Natural killer cell (primary cell): ENCODE results near the gene CCDC12. TPM values are rescaled to one million over a fixed set of nuclear protein-coding genes. Genes with fewer than 3 reads are reported as not detected.
A peak's percentile ranks its signal among the peaks of the same experiment; 100 is the strongest.

Experiments used
- ATAC-seq, 3 donors: fragments of 150-1000 bp in 2 of 3; fragments of 200-7000 bp in 1 of 3; cut with Tn5 transposase; 1 replicate in 1 of 3; 2 replicates in 2 of 3; pipeline ENCODE4 v1.10.0; 2021; ENCODE audit warnings: mild to moderate bottlenecking in 2 of 3, moderate library complexity in 2 of 3
- DNase-seq, 2 donors: peaks; one replicate each; pipeline versions ENCODE4 v3.0.0 to v3.0.0-alpha.2; 2013 to 2021; ENCODE audit warnings: mixed read lengths in 1 of 2
- H3K27ac ChIP-seq: one replicate; pipeline ENCODE4 v1.5.1; 2013; ENCODE audit warnings: mild to moderate bottlenecking, low read length
- H3K27me3 ChIP-seq: one replicate; pipeline ENCODE4 v1.6.1; 2013; ENCODE audit warnings: low read length; ENCODE audit not compliant: control insufficient read depth, insufficient read depth
- H3K36me3 ChIP-seq: one replicate; pipeline ENCODE4 v1.6.1; 2013; ENCODE audit warnings: low read length; ENCODE audit not compliant: control insufficient read depth, insufficient read depth
- H3K4me1 ChIP-seq: one replicate; pipeline ENCODE4 v1.6.1; 2013; ENCODE audit warnings: low read length; ENCODE audit not compliant: control insufficient read depth, insufficient read depth
- H3K4me3 ChIP-seq: one replicate; pipeline ENCODE4 v1.5.1; 2013; ENCODE audit warnings: low read length
- H3K9me3 ChIP-seq: one replicate; pipeline ENCODE4 v1.6.1; 2013; ENCODE audit warnings: low read length; ENCODE audit not compliant: control insufficient read depth, insufficient read depth
- H3K27ac Mint-ChIP-seq, 2 donors: one replicate each; pipeline ENCODE4 v1.8.0; 2022; ENCODE audit warnings: mild to moderate bottlenecking in 2 of 2, mixed read lengths in 2 of 2, moderate library complexity in 1 of 2
- H3K27me3 Mint-ChIP-seq, 2 donors: one replicate each; pipeline ENCODE4 v1.8.0; 2022; ENCODE audit warnings: low read depth in 2 of 2, mixed read lengths in 2 of 2
- H3K36me3 Mint-ChIP-seq: one replicate; pipeline ENCODE4 v1.8.0; 2022; ENCODE audit warnings: mixed read lengths
- H3K4me1 Mint-ChIP-seq, 2 donors: one replicate each; pipeline ENCODE4 v1.8.0; 2022; ENCODE audit warnings: mixed read lengths in 2 of 2
- H3K4me3 Mint-ChIP-seq: one replicate; pipeline ENCODE4 v1.8.0; 2022; ENCODE audit warnings: mild to moderate bottlenecking, moderate library complexity, mixed read lengths
- H3K9me3 Mint-ChIP-seq, 2 donors: one replicate each; pipeline ENCODE4 v1.8.0; 2022; ENCODE audit warnings: mixed read lengths in 2 of 2
- CTCF ChIP-seq: fragments of 200-600 bp; IDR thresholded peaks from one replicate; pipeline ENCODE4 v1.8.0; 2022; ENCODE audit warnings: antibody characterized with exemption
- WGBS: methylation state at CpG from one replicate; pipeline ENCODE4 v1.1.7; 2013; ENCODE audit warnings: missing lambda C conversion rate; ENCODE audit not compliant: insufficient coverage; 5-methylcytosine and 5-hydroxymethylcytosine counted together
- intact Hi-C: fragments of 100-400 bp; cut with micrococcal nuclease; formaldehyde crosslinking; loops from one replicate; pipeline ENCODE4 v1.14.2; 2022
- total RNA-seq, 4 donors: library from RNA; stranded (reverse); fragments of 120-200 nt in 1 of 4; gene quantifications; one replicate each; pipeline versions ENCODE4 v1.2.3 to v1.2.4, GENCODE V29; 2013 to 2022

Gene CCDC12
- total RNA-seq, 3 donors from 2014 or later (not counting 1 experiment from before 2014, with no cell fraction given): 104 to 114 (median 111) TPM

- peaks cover 78% of the 10 kb centered on the region for H3K4me1 ChIP-seq
- H3K36me3 ChIP-seq: peaks cover 3% of the 10 kb centered on the region
- H3K27ac Mint-ChIP-seq: peak overlapping the region; percentile 94 to 99
- H3K27me3 ChIP-seq: no peaks in the 10 kb centered on the region
- intact Hi-C loops: loop anchor here (1.0 kb wide), 1 partner anchor 18 kb away; the partner anchor contains the start of gene CCDC12
- H3K27ac ChIP-seq: peak overlapping the region; percentile 84
- ATAC-seq (no peak), DNase-seq (no peak)
- H3K4me1 Mint-ChIP-seq: peaks cover 88 to 90% of the 10 kb centered on the region in 2 donors
- WGBS: 95% methylated on average over 6 of the region's 9 CpGs
- no peaks in the 10 kb centered on the region for H3K36me3 Mint-ChIP-seq
- H3K4me3 ChIP-seq: no peak overlapping the region
- no peaks in the 10 kb centered on the region for H3K9me3 ChIP-seq
- H3K27me3 Mint-ChIP-seq: no peaks in the 10 kb centered on the region
- no peak for TF ChIP-seq CTCF
- H3K9me3 Mint-ChIP-seq: no peaks in the 10 kb centered on the region
- peak overlapping the region; percentile 53 for H3K4me3 Mint-ChIP-seq
Measured at GRCh38 chr3:46958467-46959160, 17.9 kb downstream of the CCDC12 start.

- Mint-ChIP-seq H3K36me3 (no peaks in the 10 kb centered on the region), H3K4me3 (peak overlapping the region; percentile 66), H3K27ac (peak overlapping the region; percentile 94 to 99), H3K4me1 (peaks cover 95 to 96% of the 10 kb centered on the region in 2 donors), H3K9me3 (no peaks in the 10 kb centered on the region), H3K27me3 (no peaks in the 10 kb centered on the region)
- no peak overlapping the region for H3K4me3 ChIP-seq
- peaks cover 92% of the 10 kb centered on the region for H3K4me1 ChIP-seq
- ATAC-seq: no peak
- H3K9me3 ChIP-seq: no peaks in the 10 kb centered on the region
- H3K27me3 ChIP-seq: no peaks in the 10 kb centered on the region
- no peaks in the 10 kb centered on the region for H3K36me3 ChIP-seq
- intact Hi-C loops: loop anchor here (2.0 kb wide), 1 partner anchor 60 kb away; no protein-coding TSS in a partner anchor
- peak overlapping the region; percentile 94 for H3K27ac ChIP-seq
- WGBS: 78% methylated on average over 8 of the region's 11 CpGs
- TF ChIP-seq CTCF: no peak
- DNase-seq: no peak
Measured at GRCh38 chr3:46957092-46957820, 19.3 kb downstream of the CCDC12 start.

- H3K4me3 Mint-ChIP-seq: peak overlapping the region; percentile 66
- Histone ChIP-seq H3K36me3 (no peaks in the 10 kb centered on the region), H3K4me1 (peaks cover 97% of the 10 kb centered on the region), H3K4me3 (no peak overlapping the region), H3K27me3 (no peaks in the 10 kb centered on the region), H3K9me3 (no peaks in the 10 kb centered on the region), H3K27ac (peak overlapping the region; percentile 94)
- peak overlapping the region; percentile 94 to 99 for H3K27ac Mint-ChIP-seq
- H3K36me3 Mint-ChIP-seq: no peaks in the 10 kb centered on the region
- WGBS: 14% methylated on average over 3 of the region's 3 CpGs
- ATAC-seq: peak; percentile 63 to 74 (median 74)
- DNase-seq: peak; percentile 45 to 60
- no peaks in the 10 kb centered on the region for H3K9me3 Mint-ChIP-seq
- H3K27me3 Mint-ChIP-seq: no peaks in the 10 kb centered on the region
- intact Hi-C loops: loop anchor here (1.0 to 2.0 kb wide), 3 partner anchors 8 to 61 kb away; no protein-coding TSS in a partner anchor
- H3K4me1 Mint-ChIP-seq: peaks cover 95 to 96% of the 10 kb centered on the region in 2 donors
- TF ChIP-seq CTCF: no peak
Measured at GRCh38 chr3:46955801-46956259, 20.7 kb downstream of the CCDC12 start.
